Colonic mucosa (tissue), 4 donors: ENCODE measurements around the gene NEGR1. TPM values are rescaled to one million over a fixed set of nuclear protein-coding genes. Genes with fewer than 3 reads are reported as not detected.

Experiments
- DNase-seq: peaks from one replicate; pipeline ENCODE4 v3.0.0-alpha.2; 2020
- H3K27ac ChIP-seq: fragments of 200-600 bp; one replicate; pipeline ENCODE4 v1.8.0; 2021
- H3K27me3 ChIP-seq: fragments of 200-600 bp; one replicate; pipeline ENCODE4 v1.8.0; 2021
- H3K36me3 ChIP-seq: fragments of 200-600 bp; one replicate; pipeline ENCODE4 v1.8.0; 2021
- H3K4me1 ChIP-seq: fragments of 200-600 bp; one replicate; pipeline ENCODE4 v1.8.0; 2021; ENCODE audit warnings: mild to moderate bottlenecking
- H3K4me3 ChIP-seq: fragments of 200-600 bp; one replicate; pipeline ENCODE4 v1.8.0; 2021
- H3K9ac ChIP-seq, 2 donors: one replicate each; pipeline ENCODE4 v1.7.0; 2013; ENCODE audit warnings: control low read depth in 2 of 2, low read depth in 2 of 2, low read length in 2 of 2
- H3K9me3 ChIP-seq: fragments of 200-600 bp; one replicate; pipeline ENCODE4 v1.8.0; 2021
- CTCF ChIP-seq: fragments of 200-600 bp; IDR thresholded peaks from one replicate; pipeline ENCODE4 v1.8.0; 2022; ENCODE audit warnings: antibody characterized with exemption, mild to moderate bottlenecking
- intact Hi-C: fragments of 100-400 bp; cut with DNase I; formaldehyde crosslinking; loops from one replicate; pipeline ENCODE4 v1.14.1; 2022
- total RNA-seq, 2 donors: library from RNA; stranded (reverse); fragmentation: NEBNext Ultra II Directional in 1 of 2; extraction: Animal tissue kit (Norgen Biotek cat#: 25700) in 1 of 2; gene quantifications; one replicate each; pipeline ENCODE4 v1.2.1, GENCODE V29; 2021
- donor health status: healthy.
- donor health status: DM: no; HTN: no; CAD: no.
- donor health status: DM: no; HTN: no; CAD: no.

NEGR1 gene
- total RNA-seq, 2 donors from 2014 or later: 4.0 to 9.2 TPM

GRCh38 chr1:71733121-71733520 is 549.2 kb downstream of the NEGR1 start:
- no peaks in the 10 kb centered on the region for H3K4me1 ChIP-seq
- no peaks in the 10 kb centered on the region for H3K27me3 ChIP-seq
- H3K4me3 ChIP-seq: no peak overlapping the region
- H3K9me3 ChIP-seq: no peaks in the 10 kb centered on the region
- no peak overlapping the region for H3K27ac ChIP-seq
- H3K36me3 ChIP-seq: no peaks in the 10 kb centered on the region
- H3K9ac ChIP-seq: no peak overlapping the region
- no peak for TF ChIP-seq CTCF
- intact Hi-C loops: no loop called here
- no peak for DNase-seq

- Histone ChIP-seq H3K27ac (no peak overlapping the region), H3K4me3 (no peak overlapping the region), H3K4me1 (no peaks in the 10 kb centered on the region), H3K9ac (no peak overlapping the region), H3K9me3 (no peaks in the 10 kb centered on the region), H3K36me3 (no peaks in the 10 kb centered on the region), H3K27me3 (no peaks in the 10 kb centered on the region)
- TF ChIP-seq CTCF: no peak
- no peak for DNase-seq
- intact Hi-C loops: no loop called here
Observed at GRCh38 chr1:71721532-71721931, 560.8 kb downstream of the NEGR1 start.

GRCh38 chr1:71719330-71719729 is 563.0 kb downstream of the NEGR1 start:
- H3K36me3 ChIP-seq: no peaks in the 10 kb centered on the region
- no peaks in the 10 kb centered on the region for H3K27me3 ChIP-seq
- H3K9ac ChIP-seq: no peak overlapping the region
- no peak for TF ChIP-seq CTCF
- H3K4me1 ChIP-seq: no peaks in the 10 kb centered on the region
- intact Hi-C loops: no loop called here
- no peaks in the 10 kb centered on the region for H3K9me3 ChIP-seq
- no peak overlapping the region for H3K27ac ChIP-seq
- no peak overlapping the region for H3K4me3 ChIP-seq
- no peak for DNase-seq

- Histone ChIP-seq H3K9me3 (no peaks in the 10 kb centered on the region), H3K27me3 (no peaks in the 10 kb centered on the region), H3K27ac (no peak overlapping the region), H3K4me3 (no peak overlapping the region), H3K4me1 (no peaks in the 10 kb centered on the region), H3K36me3 (no peaks in the 10 kb centered on the region), H3K9ac (no peak overlapping the region)
- DNase-seq: no peak
- intact Hi-C loops: no loop called here
- no peak for TF ChIP-seq CTCF
Observed at GRCh38 chr1:71717186-71717585, 565.2 kb downstream of the NEGR1 start.

GRCh38 chr1:71711456-71711855 is 570.9 kb downstream of the NEGR1 start:
- no peaks in the 10 kb centered on the region for H3K4me1 ChIP-seq
- H3K9me3 ChIP-seq: no peaks in the 10 kb centered on the region
- TF ChIP-seq CTCF: no peak
- H3K36me3 ChIP-seq: no peaks in the 10 kb centered on the region
- H3K4me3 ChIP-seq: no peak overlapping the region
- no peak for DNase-seq
- intact Hi-C loops: no loop called here
- H3K27me3 ChIP-seq: no peaks in the 10 kb centered on the region
- no peak overlapping the region for H3K27ac ChIP-seq
- H3K9ac ChIP-seq: no peak overlapping the region
